Measurements from ENCODE around the gene KDM4F. TPM values are rescaled to one million over a fixed set of nuclear protein-coding genes. Genes with fewer than 3 reads are reported as not detected.
A peak's percentile ranks its signal among the peaks of the same experiment; 100 is the strongest.
"Not testable (repeated sequence)": the region's sequence is repeated elsewhere in the genome, so short reads cannot be mapped to it uniquely, and the experiment has no call there.

The KDM4F gene
- total RNA-seq, 6 experiments from 2014 or later, result not detected

DNA sequence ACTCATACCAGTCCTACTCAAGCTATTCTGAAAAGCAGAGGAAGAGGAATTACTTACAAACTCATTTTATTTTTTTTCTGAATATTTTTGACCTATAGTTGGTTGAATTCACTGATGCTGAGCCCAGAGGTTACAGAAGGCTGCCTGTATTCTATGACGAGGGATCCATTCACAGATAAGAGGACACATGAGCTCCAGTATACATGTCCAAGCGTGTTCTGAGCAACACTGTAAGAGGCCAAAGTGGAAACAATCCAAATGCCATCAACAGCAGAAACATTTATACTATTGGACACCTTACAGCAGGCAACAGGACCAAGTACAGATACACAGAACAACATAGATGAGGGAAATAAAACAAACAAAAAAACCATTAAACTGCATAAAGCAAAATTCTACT, 13.9 kb upstream of the KDM4F start:
- Histone ChIP-seq H3K27me3 (peaks cover 0 to 8% of the 10 kb centered on the region in 2 donors), H3K9me3 (no peaks in the 10 kb centered on the region), H3K4me1 (no peaks in the 10 kb centered on the region), H3K4me3 (no peak overlapping the region), H3K36me3 (no peaks in the 10 kb centered on the region), H3K27ac (no peak overlapping the region)
- WGBS (ENCODE audit: insufficient coverage, low coverage, low lambda C conversion rate, missing lambda C conversion rate), result 57% methylated on average over 2 of the region's 2 CpGs
- intact Hi-C loops (cut with DNase I), result no loop called here
- DNase-seq, result no peak
- no peak for ATAC-seq
- TF ChIP-seq, protein P1, sequence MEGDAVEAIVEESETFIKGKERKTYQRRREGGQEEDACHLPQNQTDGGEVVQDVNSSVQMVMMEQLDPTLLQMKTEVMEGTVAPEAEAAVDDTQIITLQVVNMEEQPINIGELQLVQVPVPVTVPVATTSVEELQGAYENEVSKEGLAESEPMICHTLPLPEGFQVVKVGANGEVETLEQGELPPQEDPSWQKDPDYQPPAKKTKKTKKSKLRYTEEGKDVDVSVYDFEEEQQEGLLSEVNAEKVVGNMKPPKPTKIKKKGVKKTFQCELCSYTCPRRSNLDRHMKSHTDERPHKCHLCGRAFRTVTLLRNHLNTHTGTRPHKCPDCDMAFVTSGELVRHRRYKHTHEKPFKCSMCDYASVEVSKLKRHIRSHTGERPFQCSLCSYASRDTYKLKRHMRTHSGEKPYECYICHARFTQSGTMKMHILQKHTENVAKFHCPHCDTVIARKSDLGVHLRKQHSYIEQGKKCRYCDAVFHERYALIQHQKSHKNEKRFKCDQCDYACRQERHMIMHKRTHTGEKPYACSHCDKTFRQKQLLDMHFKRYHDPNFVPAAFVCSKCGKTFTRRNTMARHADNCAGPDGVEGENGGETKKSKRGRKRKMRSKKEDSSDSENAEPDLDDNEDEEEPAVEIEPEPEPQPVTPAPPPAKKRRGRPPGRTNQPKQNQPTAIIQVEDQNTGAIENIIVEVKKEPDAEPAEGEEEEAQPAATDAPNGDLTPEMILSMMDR (IDR thresholded peaks at IDR 0.05), result no peak
- TF ChIP-seq POLR2A (IDR thresholded peaks at IDR 0.05), result no peak

DNA sequence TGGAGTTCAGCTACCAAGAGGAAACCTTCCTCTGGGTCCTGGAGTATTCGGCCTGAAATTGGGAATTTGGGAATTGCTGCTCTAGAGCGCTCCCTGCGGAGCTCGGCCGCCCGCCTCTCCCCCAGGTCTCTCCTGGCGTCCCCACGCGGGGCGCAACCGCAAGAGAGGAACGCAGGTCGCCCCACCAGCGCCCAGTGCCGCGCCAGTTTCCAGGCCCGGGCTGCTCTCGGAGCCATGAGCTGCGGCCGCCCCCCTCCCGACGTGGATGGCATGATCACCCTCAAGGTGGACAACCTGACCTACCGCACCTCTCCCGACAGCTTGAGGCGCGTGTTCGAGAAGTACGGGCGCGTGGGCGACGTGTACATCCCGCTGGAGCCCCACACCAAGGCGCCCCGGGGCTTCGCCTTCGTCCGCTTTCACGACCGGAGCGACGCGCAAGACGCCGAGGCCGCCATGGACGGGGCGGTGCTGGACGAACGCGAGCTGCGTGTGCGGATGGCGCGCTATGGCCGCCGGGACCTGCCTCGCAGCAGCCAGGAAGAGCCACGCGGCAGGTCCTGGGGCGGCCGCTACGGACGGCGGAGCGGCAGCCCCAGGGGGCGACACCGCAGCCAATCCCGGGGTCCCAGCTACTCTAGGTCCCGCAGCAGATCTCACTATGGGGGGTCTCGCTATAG, 11.7 kb upstream of the KDM4F start:
- H3K9me3 ChIP-seq; DNase-seq; H3K27me3 ChIP-seq; intact Hi-C loops (cut with DNase I); H3K4me1 ChIP-seq; H3K36me3 ChIP-seq; H3K27ac ChIP-seq: not testable (repeated sequence)
- ATAC-seq, result peak; percentile 38 to 51 (median 44)
- WGBS (ENCODE audit: insufficient coverage, low coverage, low lambda C conversion rate, missing lambda C conversion rate), result 53% methylated on average over 4 of the region's 71 CpGs
- TF ChIP-seq, protein P1 (IDR thresholded peaks at IDR 0.05), result peak in 1 of 4 donors; percentile 6
- peak overlapping the region in 2 of 3 donors; percentile 5 to 24 for H3K4me3 ChIP-seq

DNA sequence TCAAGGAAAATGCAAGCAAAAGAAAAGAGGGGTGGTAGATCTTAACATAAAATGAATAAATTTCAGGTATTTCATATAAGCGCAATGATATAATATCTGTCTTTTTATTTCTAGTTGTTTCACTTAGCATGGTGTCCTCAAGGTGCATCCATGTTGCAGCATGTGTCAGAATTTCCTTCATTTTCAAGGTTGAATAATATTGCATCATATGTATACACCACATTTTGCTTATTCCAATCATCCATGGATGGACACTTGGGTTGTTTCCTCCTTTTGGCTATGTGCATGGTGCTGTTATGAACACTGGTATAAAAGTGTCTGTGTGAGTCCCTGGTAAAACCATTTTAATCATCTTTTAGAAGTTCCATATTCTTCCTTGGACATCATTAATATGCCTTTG, 7.0 kb upstream of the KDM4F start:
- Histone ChIP-seq H3K4me3 (no peak overlapping the region), H3K27ac (no peak overlapping the region), H3K9me3 (no peaks in the 10 kb centered on the region), H3K36me3 (no peaks in the 10 kb centered on the region), H3K4me1 (no peaks in the 10 kb centered on the region), H3K27me3 (peaks cover 0 to 7% of the 10 kb centered on the region in 2 donors)
- intact Hi-C loops (cut with DNase I), result no loop called here
- TF ChIP-seq POLR2A (IDR thresholded peaks at IDR 0.05), result no peak
- TF ChIP-seq, protein P1 (IDR thresholded peaks at IDR 0.05), result no peak
- ATAC-seq (no peak), DNase-seq (no peak)
- WGBS (ENCODE audit: insufficient coverage, low coverage, low lambda C conversion rate, missing lambda C conversion rate), result 100% methylated on average over 1 of the region's 1 CpG

DNA sequence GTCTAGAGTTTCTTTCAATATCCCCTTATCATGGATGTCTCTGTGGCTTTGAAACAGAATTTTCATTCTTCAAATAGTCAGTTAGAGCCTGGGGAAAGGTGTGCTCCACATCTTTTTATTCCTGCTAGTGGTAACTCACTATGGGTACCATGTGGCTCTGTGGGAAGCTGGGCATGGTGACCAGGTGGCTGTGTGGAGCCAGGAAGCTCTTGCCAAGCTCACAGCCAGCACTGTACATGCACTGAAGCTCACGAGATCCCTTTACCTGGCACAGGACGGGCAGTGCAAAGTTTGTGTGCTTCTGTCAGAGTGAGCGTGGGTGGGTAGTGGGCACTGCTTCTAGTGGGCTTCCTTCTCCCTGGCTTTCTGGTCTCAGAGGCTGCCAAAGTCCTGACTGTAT, 6.3 kb upstream of the KDM4F start:
- Histone ChIP-seq H3K27ac (no peak overlapping the region), H3K4me3 (no peak overlapping the region), H3K27me3 (no peaks in the 10 kb centered on the region), H3K4me1 (no peaks in the 10 kb centered on the region), H3K36me3 (no peaks in the 10 kb centered on the region), H3K9me3 (no peaks in the 10 kb centered on the region)
- ATAC-seq (no peak), DNase-seq (no peak)
- WGBS (ENCODE audit: insufficient coverage, low coverage, low lambda C conversion rate, missing lambda C conversion rate), result 60% methylated on average over 3 of the region's 3 CpGs
- TF ChIP-seq, protein P1 (IDR thresholded peaks at IDR 0.05), result no peak
- TF ChIP-seq POLR2A (IDR thresholded peaks at IDR 0.05), result no peak
- intact Hi-C loops (cut with DNase I), result no loop called here

All from right lobe of liver (tissue), 6 donors.